Left ventricle myocardium inferior (tissue), 1 donor: Measurements from ENCODE around the gene TOM1L2. TPM values are rescaled to one million over a fixed set of nuclear protein-coding genes. Genes with fewer than 3 reads are reported as not detected.

Experiments
- DNase-seq: peaks from one replicate; pipeline ENCODE4 v3.0.0-alpha.2; 2020
- H3K27ac ChIP-seq: fragments of 200-600 bp; replicated peaks from 2 replicates; pipeline ENCODE4 v1.8.0; 2021
- H3K27me3 ChIP-seq: fragments of 200-600 bp; 2 replicates; pipeline ENCODE4 v1.8.0; 2021; ENCODE audit warnings: low read depth
- H3K36me3 ChIP-seq: fragments of 200-600 bp; 2 replicates; pipeline ENCODE4 v1.8.0; 2021
- H3K4me1 ChIP-seq: fragments of 200-600 bp; 2 replicates; pipeline ENCODE4 v1.8.0; 2021
- H3K4me3 ChIP-seq: fragments of 200-600 bp; 2 replicates; pipeline ENCODE4 v1.8.0; 2021; ENCODE audit warnings: mild to moderate bottlenecking, moderate library complexity
- H3K9me3 ChIP-seq: fragments of 200-600 bp; replicated peaks from 2 replicates; pipeline ENCODE4 v1.8.0; 2021
- CTCF ChIP-seq: fragments of 200-600 bp; IDR thresholded peaks from 2 replicates; pipeline ENCODE4 v1.8.0; 2021; ENCODE audit warnings: antibody characterized with exemption, mild to moderate bottlenecking, borderline replicate concordance
- intact Hi-C: fragments of 100-400 bp; cut with micrococcal nuclease; formaldehyde crosslinking; loops from one replicate; pipeline ENCODE4 v1.11.0; 2022
- total RNA-seq: library from RNA; stranded (reverse); fragmentation: NEBNext Ultra II Directional; extraction: Animal tissue kit (Norgen Biotek cat#: 25700); gene quantifications from one replicate; pipeline ENCODE4 v1.2.1, GENCODE V29; 2021
- donor health status: DM: no; HTN: yes; CAD: no; lungs with severe emphysema.

TOM1L2 gene
- total RNA-seq, 1 donor from 2014 or later: 284 TPM

GRCh38 chr17:17970699-17971430, 1.3 kb downstream of the TOM1L2 start:
- Histone ChIP-seq H3K27ac (peak overlapping the region; percentile 95), H3K36me3 (no peaks in the 10 kb centered on the region), H3K9me3 (no peaks in the 10 kb centered on the region), H3K4me3 (peak overlapping the region; percentile 97), H3K4me1 (peaks cover 68% of the 10 kb centered on the region), H3K27me3 (no peaks in the 10 kb centered on the region)
- intact Hi-C loops: no loop called here
- no peak for DNase-seq
- TF ChIP-seq CTCF: no peak

- Histone ChIP-seq H3K27me3 (no peaks in the 10 kb centered on the region), H3K36me3 (no peaks in the 10 kb centered on the region), H3K4me3 (no peak overlapping the region), H3K4me1 (peaks cover 85% of the 10 kb centered on the region), H3K9me3 (no peaks in the 10 kb centered on the region), H3K27ac (no peak overlapping the region)
- no peak for DNase-seq
- TF ChIP-seq CTCF: no peak
- intact Hi-C loops: no loop called here
These were observed 5.8 kb downstream of the TOM1L2 start for GRCh38 chr17:17966399-17966798.

- H3K4me1 ChIP-seq: peaks cover 80% of the 10 kb centered on the region
- no peak for TF ChIP-seq CTCF
- no peak overlapping the region for H3K27ac ChIP-seq
- no peaks in the 10 kb centered on the region for H3K9me3 ChIP-seq
- no peaks in the 10 kb centered on the region for H3K36me3 ChIP-seq
- H3K4me3 ChIP-seq: no peak overlapping the region
- no peaks in the 10 kb centered on the region for H3K27me3 ChIP-seq
- DNase-seq: no peak
- intact Hi-C loops: no loop called here
These were observed 7.0 kb downstream of the TOM1L2 start for GRCh38 chr17:17965152-17965721.

- TF ChIP-seq CTCF: no peak
- Histone ChIP-seq H3K4me3 (no peak overlapping the region), H3K9me3 (no peaks in the 10 kb centered on the region), H3K36me3 (no peaks in the 10 kb centered on the region), H3K27me3 (no peaks in the 10 kb centered on the region), H3K27ac (no peak overlapping the region), H3K4me1 (peaks cover 80% of the 10 kb centered on the region)
- DNase-seq: no peak
- intact Hi-C loops: no loop called here
These were observed 7.5 kb downstream of the TOM1L2 start for GRCh38 chr17:17964710-17965109.

- Histone ChIP-seq H3K27ac (peak overlapping the region; percentile 5), H3K4me3 (no peak overlapping the region), H3K4me1 (peaks cover 80% of the 10 kb centered on the region), H3K36me3 (no peaks in the 10 kb centered on the region), H3K27me3 (no peaks in the 10 kb centered on the region), H3K9me3 (no peaks in the 10 kb centered on the region)
- DNase-seq: no peak
- intact Hi-C loops: no loop called here
- no peak for TF ChIP-seq CTCF
These were observed 8.3 kb downstream of the TOM1L2 start for GRCh38 chr17:17963694-17964436.
